SK-N-SH treated with all-trans-retinoic acid at 6 μM for 48 hours (cell line): ENCODE data around the gene PAPPA.
A peak's percentile ranks its signal among the peaks of the same experiment; 100 is the strongest.

Source experiments
- ATAC-seq: fragments of 200-7000 bp; cut with Tn5 transposase; 3 replicates; pipeline ENCODE4 v1.9.1; 2020; ENCODE audit warnings: mild to moderate bottlenecking, moderate library complexity
- ARNTL ChIP-seq: fragments of 450-650 bp; formaldehyde crosslinking; IDR thresholded peaks from 2 replicates; pipeline ENCODE4 v1.5.0; 2020; ENCODE audit warnings: low read depth, mild to moderate bottlenecking, moderate library complexity, borderline replicate concordance
- BACH2 ChIP-seq: fragments of 250-450 bp; sonication (Bioruptor Pico); IDR thresholded peaks from 2 replicates; pipeline ENCODE4 v1.9.0; 2021; ENCODE audit warnings: mild to moderate bottlenecking, borderline replicate concordance
- ESRRG ChIP-seq: fragments of 250-450 bp; sonication (Bioruptor Pico); IDR thresholded peaks from 2 replicates; pipeline ENCODE4 v1.6.1; 2021; ENCODE audit warnings: mild to moderate bottlenecking
- GLIS3 ChIP-seq: fragments of 250-450 bp; sonication (Bioruptor Pico); IDR thresholded peaks from 2 replicates; pipeline ENCODE4 v1.5.0; 2020; ENCODE audit warnings: mild to moderate bottlenecking, moderate library complexity
- ISL1 ChIP-seq: fragments of 250-450 bp; sonication (Bioruptor Pico); IDR thresholded peaks from 2 replicates; pipeline ENCODE4 v2.1.2; 2022; ENCODE audit warnings: mild to moderate bottlenecking, moderate library complexity
- OSR1 ChIP-seq: fragments of 250-450 bp; sonication (Bioruptor Pico); IDR thresholded peaks from 2 replicates; pipeline ENCODE4 v1.8.0; 2022; ENCODE audit warnings: moderate library complexity, mild to moderate bottlenecking, inconsistent platforms
- PATZ1 ChIP-seq: fragments of 250-450 bp; sonication (Bioruptor Pico); IDR thresholded peaks from 2 replicates; pipeline ENCODE4 v1.8.0; 2020; ENCODE audit warnings: mild to moderate bottlenecking, moderate library complexity, borderline replicate concordance
- PPARA ChIP-seq: fragments of 250-450 bp; sonication (Bioruptor Pico); IDR thresholded peaks from 2 replicates; pipeline ENCODE4 v1.5.0; 2020; ENCODE audit warnings: mild to moderate bottlenecking, borderline replicate concordance
- SNAI2 ChIP-seq: fragments of 250-450 bp; sonication (Bioruptor Pico); IDR thresholded peaks from 2 replicates; pipeline ENCODE4 v1.5.0; 2020; ENCODE audit warnings: mild to moderate bottlenecking, moderate library complexity
- TCF4 ChIP-seq: fragments of 250-450 bp; sonication (Bioruptor Pico); IDR thresholded peaks from 2 replicates; pipeline ENCODE4 v1.8.0; 2021; ENCODE audit warnings: mild to moderate bottlenecking, moderate library complexity, borderline replicate concordance
- TOX ChIP-seq: fragments of 250-450 bp; sonication (Bioruptor Pico); IDR thresholded peaks from 2 replicates; pipeline ENCODE4 v1.8.0; 2021; ENCODE audit warnings: mild to moderate bottlenecking, moderate library complexity, borderline replicate concordance
- ZC3H10 ChIP-seq: fragments of 250-450 bp; sonication (Bioruptor Pico); IDR thresholded peaks from 2 replicates; pipeline ENCODE4 v1.5.1; 2021; ENCODE audit warnings: mild to moderate bottlenecking, moderate library complexity
- ZFP3 ChIP-seq: fragments of 250-450 bp; sonication (Bioruptor Pico); IDR thresholded peaks from 2 replicates; pipeline ENCODE4 v1.5.0; 2020; ENCODE audit warnings: mild to moderate bottlenecking, moderate library complexity
- ZFP30 ChIP-seq: fragments of 450-650 bp; formaldehyde crosslinking; IDR thresholded peaks from 2 replicates; pipeline ENCODE4 v1.5.0; 2022; ENCODE audit warnings: mild to moderate bottlenecking, moderate library complexity
- ZNF565 ChIP-seq: fragments of 450-650 bp; formaldehyde crosslinking; conservative IDR thresholded peaks from 2 replicates; pipeline ENCODE4 v1.5.0; 2020; ENCODE audit warnings: low read depth, mild to moderate bottlenecking, moderate library complexity
- ZNF70 ChIP-seq: fragments of 450-650 bp; formaldehyde crosslinking; IDR thresholded peaks from 2 replicates; pipeline ENCODE4 v1.5.0; 2020; ENCODE audit warnings: mild to moderate bottlenecking, moderate library complexity
- ZNF8 ChIP-seq: fragments of 450-650 bp; formaldehyde crosslinking; IDR thresholded peaks from 2 replicates; pipeline ENCODE4 v1.5.0; 2020; ENCODE audit warnings: mild to moderate bottlenecking, moderate library complexity
- TF ChIP-seq, protein P1 (sequence below): fragments of 250-450 bp; sonication (Bioruptor Pico); IDR thresholded peaks from 2 replicates; pipeline ENCODE4 v1.5.1; 2021; ENCODE audit warnings: mild to moderate bottlenecking, moderate library complexity
- TF ChIP-seq, protein P2 (sequence below): fragments of 250-450 bp; sonication (Bioruptor Pico); IDR thresholded peaks from 2 replicates; pipeline ENCODE4 v1.8.0; 2021; ENCODE audit warnings: low read depth, mild to moderate bottlenecking, moderate library complexity, borderline replicate concordance
- TF ChIP-seq, protein P3 (sequence below): fragments of 250-450 bp; sonication (Bioruptor Pico); IDR thresholded peaks from 2 replicates; pipeline ENCODE4 v1.5.0; 2020; ENCODE audit warnings: mild to moderate bottlenecking, moderate library complexity

PAPPA gene

GRCh38 chr9:116394894-116395698 is 241.5 kb downstream of the PAPPA start:
- TF ChIP-seq OSR1 (CRISPR knock-in tag): no peak
- TF ChIP-seq ZFP3 (CRISPR knock-in tag): no peak
- TF ChIP-seq ZC3H10: no peak
- no peak for TF ChIP-seq ZFP30
- TF ChIP-seq BACH2 (CRISPR knock-in tag): no peak
- no peak for TF ChIP-seq ARNTL
- no peak for TF ChIP-seq PATZ1 (CRISPR knock-in tag)
- TF ChIP-seq GLIS3 (CRISPR knock-in tag): no peak
- TF ChIP-seq ISL1 (CRISPR knock-in tag): no peak
- TF ChIP-seq, protein P1, sequence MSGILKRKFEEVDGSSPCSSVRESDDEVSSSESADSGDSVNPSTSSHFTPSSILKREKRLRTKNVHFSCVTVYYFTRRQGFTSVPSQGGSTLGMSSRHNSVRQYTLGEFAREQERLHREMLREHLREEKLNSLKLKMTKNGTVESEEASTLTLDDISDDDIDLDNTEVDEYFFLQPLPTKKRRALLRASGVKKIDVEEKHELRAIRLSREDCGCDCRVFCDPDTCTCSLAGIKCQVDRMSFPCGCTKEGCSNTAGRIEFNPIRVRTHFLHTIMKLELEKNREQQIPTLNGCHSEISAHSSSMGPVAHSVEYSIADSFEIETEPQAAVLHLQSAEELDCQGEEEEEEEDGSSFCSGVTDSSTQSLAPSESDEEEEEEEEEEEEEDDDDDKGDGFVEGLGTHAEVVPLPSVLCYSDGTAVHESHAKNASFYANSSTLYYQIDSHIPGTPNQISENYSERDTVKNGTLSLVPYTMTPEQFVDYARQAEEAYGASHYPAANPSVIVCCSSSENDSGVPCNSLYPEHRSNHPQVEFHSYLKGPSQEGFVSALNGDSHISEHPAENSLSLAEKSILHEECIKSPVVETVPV (CRISPR knock-in tag): no peak
- no peak for TF ChIP-seq ZNF8
- no peak for TF ChIP-seq ZNF70 (CRISPR knock-in tag)
- TF ChIP-seq, all 23 proteins: peak for 0

DNA sequence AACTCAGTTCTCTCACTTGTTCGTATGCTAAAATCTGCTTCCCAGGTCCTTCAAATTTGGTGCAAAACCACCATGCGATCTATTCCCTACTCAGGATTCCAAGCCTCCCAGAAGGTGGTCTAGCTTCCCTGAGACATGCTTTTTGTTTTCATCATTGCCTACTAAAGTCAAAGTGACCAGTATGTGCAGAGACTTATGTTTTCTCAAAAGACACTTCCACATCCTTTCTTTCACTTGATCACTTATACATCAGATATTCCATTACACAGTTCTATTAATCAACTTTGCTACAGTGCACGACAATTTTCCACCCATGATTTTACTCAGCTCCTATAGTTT is 242.1 kb downstream of the PAPPA start:
- no peak for TF ChIP-seq ZNF8
- no peak for TF ChIP-seq GLIS3 (CRISPR knock-in tag)
- TF ChIP-seq TOX (CRISPR knock-in tag): no peak
- TF ChIP-seq ZNF565 (CRISPR knock-in tag): no peak
- ATAC-seq: no peak

More at GRCh38 chr9:116394894-116395698, 241.5 kb downstream of the PAPPA start:
- no peak for ATAC-seq

DNA sequence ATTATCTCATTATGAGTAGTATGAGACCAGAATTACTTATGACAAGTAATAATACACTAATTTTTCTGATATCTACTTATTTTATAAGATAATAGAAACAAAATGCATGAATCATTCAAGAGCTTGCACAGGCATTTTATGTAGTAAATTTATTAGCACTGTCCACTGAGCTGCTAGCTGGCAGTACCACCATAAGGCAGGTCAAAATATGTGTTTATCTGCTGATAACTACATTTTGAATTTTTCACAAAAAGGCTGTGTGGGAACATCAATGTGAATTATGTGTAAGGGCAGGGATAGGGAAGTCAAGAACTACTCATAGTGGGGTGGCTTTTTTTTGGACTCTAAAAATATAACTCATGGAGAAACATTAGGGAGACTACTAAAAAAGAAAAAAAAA is 249.6 kb downstream of the PAPPA start:
- TF ChIP-seq, protein P2, sequence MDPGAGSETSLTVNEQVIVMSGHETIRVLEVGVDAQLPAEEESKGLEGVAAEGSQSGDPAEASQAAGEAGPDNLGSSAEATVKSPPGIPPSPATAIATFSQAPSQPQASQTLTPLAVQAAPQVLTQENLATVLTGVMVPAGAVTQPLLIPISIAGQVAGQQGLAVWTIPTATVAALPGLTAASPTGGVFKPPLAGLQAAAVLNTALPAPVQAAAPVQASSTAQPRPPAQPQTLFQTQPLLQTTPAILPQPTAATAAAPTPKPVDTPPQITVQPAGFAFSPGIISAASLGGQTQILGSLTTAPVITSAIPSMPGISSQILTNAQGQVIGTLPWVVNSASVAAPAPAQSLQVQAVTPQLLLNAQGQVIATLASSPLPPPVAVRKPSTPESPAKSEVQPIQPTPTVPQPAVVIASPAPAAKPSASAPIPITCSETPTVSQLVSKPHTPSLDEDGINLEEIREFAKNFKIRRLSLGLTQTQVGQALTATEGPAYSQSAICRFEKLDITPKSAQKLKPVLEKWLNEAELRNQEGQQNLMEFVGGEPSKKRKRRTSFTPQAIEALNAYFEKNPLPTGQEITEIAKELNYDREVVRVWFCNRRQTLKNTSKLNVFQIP (CRISPR knock-in tag): no peak
- peak; percentile 37; the same call in 1 of the 2 replicates for TF ChIP-seq ISL1 (CRISPR knock-in tag)
- no peak for ATAC-seq

GRCh38 chr9:116404228-116404627 is 250.6 kb downstream of the PAPPA start:
- ATAC-seq: no peak
- TF ChIP-seq ZNF8: no peak
- TF ChIP-seq ESRRG (CRISPR knock-in tag): no peak
- TF ChIP-seq ZC3H10: no peak
- TF ChIP-seq TCF4 (CRISPR knock-in tag): no peak
- TF ChIP-seq, protein P3, sequence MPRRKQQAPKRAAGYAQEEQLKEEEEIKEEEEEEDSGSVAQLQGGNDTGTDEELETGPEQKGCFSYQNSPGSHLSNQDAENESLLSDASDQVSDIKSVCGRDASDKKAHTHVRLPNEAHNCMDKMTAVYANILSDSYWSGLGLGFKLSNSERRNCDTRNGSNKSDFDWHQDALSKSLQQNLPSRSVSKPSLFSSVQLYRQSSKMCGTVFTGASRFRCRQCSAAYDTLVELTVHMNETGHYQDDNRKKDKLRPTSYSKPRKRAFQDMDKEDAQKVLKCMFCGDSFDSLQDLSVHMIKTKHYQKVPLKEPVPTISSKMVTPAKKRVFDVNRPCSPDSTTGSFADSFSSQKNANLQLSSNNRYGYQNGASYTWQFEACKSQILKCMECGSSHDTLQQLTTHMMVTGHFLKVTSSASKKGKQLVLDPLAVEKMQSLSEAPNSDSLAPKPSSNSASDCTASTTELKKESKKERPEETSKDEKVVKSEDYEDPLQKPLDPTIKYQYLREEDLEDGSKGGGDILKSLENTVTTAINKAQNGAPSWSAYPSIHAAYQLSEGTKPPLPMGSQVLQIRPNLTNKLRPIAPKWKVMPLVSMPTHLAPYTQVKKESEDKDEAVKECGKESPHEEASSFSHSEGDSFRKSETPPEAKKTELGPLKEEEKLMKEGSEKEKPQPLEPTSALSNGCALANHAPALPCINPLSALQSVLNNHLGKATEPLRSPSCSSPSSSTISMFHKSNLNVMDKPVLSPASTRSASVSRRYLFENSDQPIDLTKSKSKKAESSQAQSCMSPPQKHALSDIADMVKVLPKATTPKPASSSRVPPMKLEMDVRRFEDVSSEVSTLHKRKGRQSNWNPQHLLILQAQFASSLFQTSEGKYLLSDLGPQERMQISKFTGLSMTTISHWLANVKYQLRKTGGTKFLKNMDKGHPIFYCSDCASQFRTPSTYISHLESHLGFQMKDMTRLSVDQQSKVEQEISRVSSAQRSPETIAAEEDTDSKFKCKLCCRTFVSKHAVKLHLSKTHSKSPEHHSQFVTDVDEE (CRISPR knock-in tag): no peak
- no peak for TF ChIP-seq PPARA

DNA sequence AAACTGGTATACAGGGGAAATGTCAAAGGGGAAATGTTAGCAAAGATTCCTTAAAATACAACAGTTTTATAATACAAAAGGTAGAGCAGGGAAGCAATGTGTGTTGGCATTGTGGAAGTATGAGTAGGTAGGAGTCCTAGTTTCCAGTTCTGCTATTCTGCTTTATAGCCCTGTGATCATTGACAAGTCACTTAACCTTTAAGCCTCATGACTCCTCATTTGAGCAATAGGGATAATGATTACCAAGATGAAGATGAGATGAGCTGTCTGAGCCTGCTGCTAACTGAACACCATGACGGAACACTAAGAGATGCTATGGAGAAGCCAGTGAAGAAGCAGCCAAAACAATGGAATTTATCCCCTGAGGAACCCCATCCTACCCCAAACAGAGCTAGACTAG is 251.7 kb downstream of the PAPPA start:
- no peak for TF ChIP-seq SNAI2
- TF ChIP-seq, protein P1 (CRISPR knock-in tag): no peak
- no peak for TF ChIP-seq ZFP3 (CRISPR knock-in tag)
- TF ChIP-seq TCF4 (CRISPR knock-in tag): no peak
- no peak for TF ChIP-seq OSR1 (CRISPR knock-in tag)
- TF ChIP-seq GLIS3 (CRISPR knock-in tag): no peak
- TF ChIP-seq BACH2 (CRISPR knock-in tag): no peak
- no peak for TF ChIP-seq ISL1 (CRISPR knock-in tag)
- TF ChIP-seq, all 23 proteins: peak for 0
- ATAC-seq: no peak
